ENCODE results near the gene PRKCH.

- TF ChIP-seq CTCF (IDR thresholded peaks at IDR 0.05), result no peak
- no peak for TF ChIP-seq POLR2A (IDR thresholded peaks at IDR 0.05)
- TF ChIP-seq POLR2AphosphoS5 (IDR thresholded peaks at IDR 0.05), result no peak
Measured at GRCh38 chr14:61477712-61478462, 156.5 kb downstream of the PRKCH start.

All from breast epithelium (tissue), 3 donors.